Left ventricle myocardium inferior (tissue), 1 donor: Measurements from ENCODE around the gene EXOC3L4. TPM values are rescaled to one million over a fixed set of nuclear protein-coding genes. Genes with fewer than 3 reads are reported as not detected.
A peak's percentile ranks its signal among the peaks of the same experiment; 100 is the strongest.

Source experiments
- DNase-seq: peaks from one replicate; pipeline ENCODE4 v3.0.0-alpha.2; 2020
- H3K27ac ChIP-seq: fragments of 200-600 bp; replicated peaks from 2 replicates; pipeline ENCODE4 v1.8.0; 2021
- H3K27me3 ChIP-seq: fragments of 200-600 bp; 2 replicates; pipeline ENCODE4 v1.8.0; 2021; ENCODE audit warnings: low read depth
- H3K36me3 ChIP-seq: fragments of 200-600 bp; 2 replicates; pipeline ENCODE4 v1.8.0; 2021
- H3K4me1 ChIP-seq: fragments of 200-600 bp; 2 replicates; pipeline ENCODE4 v1.8.0; 2021
- H3K4me3 ChIP-seq: fragments of 200-600 bp; 2 replicates; pipeline ENCODE4 v1.8.0; 2021; ENCODE audit warnings: mild to moderate bottlenecking, moderate library complexity
- H3K9me3 ChIP-seq: fragments of 200-600 bp; replicated peaks from 2 replicates; pipeline ENCODE4 v1.8.0; 2021
- CTCF ChIP-seq: fragments of 200-600 bp; IDR thresholded peaks from 2 replicates; pipeline ENCODE4 v1.8.0; 2021; ENCODE audit warnings: antibody characterized with exemption, mild to moderate bottlenecking, borderline replicate concordance
- intact Hi-C: fragments of 100-400 bp; cut with micrococcal nuclease; formaldehyde crosslinking; loops from one replicate; pipeline ENCODE4 v1.11.0; 2022
- total RNA-seq: library from RNA; stranded (reverse); fragmentation: NEBNext Ultra II Directional; extraction: Animal tissue kit (Norgen Biotek cat#: 25700); gene quantifications from one replicate; pipeline ENCODE4 v1.2.1, GENCODE V29; 2021
- donor health status: DM: no; HTN: yes; CAD: no; lungs with severe emphysema.

Gene EXOC3L4
- total RNA-seq, 1 donor from 2014 or later = 0.66 TPM

- no peak for DNase-seq
- Histone ChIP-seq H3K4me3 (no peak overlapping the region), H3K4me1 (peaks cover 49% of the 10 kb centered on the region), H3K9me3 (no peaks in the 10 kb centered on the region), H3K36me3 (no peaks in the 10 kb centered on the region), H3K27me3 (peaks cover 7% of the 10 kb centered on the region), H3K27ac (peak overlapping the region; percentile 63)
- intact Hi-C loops = loop anchor here (5.0 to 10.0 kb wide), 2 partner anchors 75 to 183 kb away; no protein-coding TSS in a partner anchor
- TF ChIP-seq CTCF = no peak
These were observed 15.3 kb downstream of the EXOC3L4 start for GRCh38 chr14:103109535-103110441.

DNA sequence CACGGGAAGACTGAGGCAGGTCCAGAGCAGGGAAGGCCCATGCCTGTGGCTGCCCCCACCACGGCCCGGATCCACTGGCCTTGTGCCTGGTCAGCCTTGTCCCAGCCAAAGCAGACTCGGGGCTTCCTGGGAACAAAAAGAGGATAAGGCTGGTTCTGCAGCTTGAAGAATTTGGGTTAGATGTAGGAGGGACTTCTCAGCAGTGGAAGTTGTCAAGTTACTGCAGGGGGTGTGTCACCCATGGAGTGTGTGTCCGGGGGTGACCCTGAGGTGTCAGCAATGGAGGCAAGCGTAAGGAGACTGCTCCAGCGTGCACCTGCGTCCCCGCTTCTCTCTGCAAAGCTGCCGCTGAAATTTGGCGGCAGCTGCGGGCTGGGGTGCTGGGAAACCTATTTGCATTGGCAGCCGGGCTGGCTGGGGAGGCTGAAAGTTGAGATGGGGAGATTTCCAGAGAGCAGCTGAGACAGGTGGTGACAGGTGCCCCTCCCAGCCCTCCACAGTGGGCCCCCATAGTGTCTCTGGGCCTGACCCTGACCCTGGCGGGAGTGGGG is 16.2 kb downstream of the EXOC3L4 start:
- H3K27me3 ChIP-seq = peaks cover 5% of the 10 kb centered on the region
- no peak overlapping the region for H3K4me3 ChIP-seq
- intact Hi-C loops = no loop called here
- no peaks in the 10 kb centered on the region for H3K9me3 ChIP-seq
- H3K36me3 ChIP-seq = no peaks in the 10 kb centered on the region
- DNase-seq = no peak
- peak overlapping the region; percentile 63 for H3K27ac ChIP-seq
- no peak for TF ChIP-seq CTCF
- H3K4me1 ChIP-seq = peaks cover 52% of the 10 kb centered on the region

GRCh38 chr14:103111232-103111868 is 16.8 kb downstream of the EXOC3L4 start:
- H3K27ac ChIP-seq = peak overlapping the region; percentile 63
- no peak for DNase-seq
- H3K4me1 ChIP-seq = peaks cover 52% of the 10 kb centered on the region
- H3K27me3 ChIP-seq = peaks cover 1% of the 10 kb centered on the region
- no peak overlapping the region for H3K4me3 ChIP-seq
- no peak for TF ChIP-seq CTCF
- intact Hi-C loops = no loop called here
- no peaks in the 10 kb centered on the region for H3K36me3 ChIP-seq
- no peaks in the 10 kb centered on the region for H3K9me3 ChIP-seq

GRCh38 chr14:103112400-103113243 is 18.1 kb downstream of the EXOC3L4 start:
- DNase-seq = no peak
- peaks cover 57% of the 10 kb centered on the region for H3K4me1 ChIP-seq
- intact Hi-C loops = no loop called here
- H3K27me3 ChIP-seq = no peaks in the 10 kb centered on the region
- H3K9me3 ChIP-seq = no peaks in the 10 kb centered on the region
- TF ChIP-seq CTCF = no peak
- no peak overlapping the region for H3K27ac ChIP-seq
- no peaks in the 10 kb centered on the region for H3K36me3 ChIP-seq
- H3K4me3 ChIP-seq = no peak overlapping the region

DNA sequence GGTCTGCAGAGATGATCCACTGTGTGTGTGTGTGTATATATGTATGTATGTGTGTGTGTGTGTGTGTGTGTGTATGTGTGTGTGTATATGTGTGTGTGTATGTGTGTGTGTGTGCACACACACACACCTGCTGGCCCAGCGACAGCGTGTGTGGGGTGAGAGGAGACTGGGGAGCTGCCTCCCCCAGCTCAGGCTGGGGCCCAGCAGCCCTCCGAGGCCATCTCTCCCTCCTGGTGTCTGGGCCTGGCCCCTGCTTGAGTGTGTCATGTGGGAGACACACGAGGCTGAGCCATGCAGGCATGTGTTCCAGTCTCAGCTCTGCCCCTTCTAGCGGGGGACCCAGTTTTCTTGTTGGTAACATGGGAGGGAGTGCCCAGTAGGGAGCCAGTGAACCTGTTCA is 18.8 kb downstream of the EXOC3L4 start:
- no peak for DNase-seq
- no peaks in the 10 kb centered on the region for H3K27me3 ChIP-seq
- H3K9me3 ChIP-seq = no peaks in the 10 kb centered on the region
- intact Hi-C loops = no loop called here
- H3K36me3 ChIP-seq = no peaks in the 10 kb centered on the region
- no peak overlapping the region for H3K27ac ChIP-seq
- peaks cover 61% of the 10 kb centered on the region for H3K4me1 ChIP-seq
- no peak for TF ChIP-seq CTCF
- H3K4me3 ChIP-seq = no peak overlapping the region
